GM12872 (cell line): ENCODE measurements around the gene TSPYL1.

ENCODE experiments used
- CTCF ChIP-seq: IDR thresholded peaks from 3 replicates; pipeline ENCODE4 v1.5.1; 2011; ENCODE audit warnings: low read depth, mild to moderate bottlenecking, low read length, moderate library complexity; ENCODE audit not compliant: insufficient read depth

Gene TSPYL1

GRCh38 chr6:116267836-116268588, 11.7 kb downstream of the TSPYL1 start:
- no peak for TF ChIP-seq CTCF

GRCh38 chr6:116266803-116267202, 12.9 kb downstream of the TSPYL1 start:
- no peak for TF ChIP-seq CTCF

GRCh38 chr6:116265041-116265829, 14.5 kb downstream of the TSPYL1 start:
- TF ChIP-seq CTCF: no peak

- no peak for TF ChIP-seq CTCF
Measured at GRCh38 chr6:116263353-116263752, 16.4 kb downstream of the TSPYL1 start.

GRCh38 chr6:116258520-116258919, 21.2 kb downstream of the TSPYL1 start:
- no peak for TF ChIP-seq CTCF

- no peak for TF ChIP-seq CTCF
Measured at GRCh38 chr6:116256694-116257093, 23.0 kb downstream of the TSPYL1 start.

GRCh38 chr6:116255246-116255800, 24.4 kb downstream of the TSPYL1 start:
- TF ChIP-seq CTCF: no peak
